GM19463 (cell line): ENCODE results near the gene NSMCE1.
A peak's percentile ranks its signal among the peaks of the same experiment; 100 is the strongest.

Source experiments
- ATAC-seq: cut with Tn5 transposase; IDR thresholded peaks from one replicate; pipeline ENCODE4 v1.9.1; 2021; ENCODE audit warnings: mild to moderate bottlenecking, moderate library complexity; ENCODE audit not compliant: unreplicated experiment

Gene NSMCE1

DNA sequence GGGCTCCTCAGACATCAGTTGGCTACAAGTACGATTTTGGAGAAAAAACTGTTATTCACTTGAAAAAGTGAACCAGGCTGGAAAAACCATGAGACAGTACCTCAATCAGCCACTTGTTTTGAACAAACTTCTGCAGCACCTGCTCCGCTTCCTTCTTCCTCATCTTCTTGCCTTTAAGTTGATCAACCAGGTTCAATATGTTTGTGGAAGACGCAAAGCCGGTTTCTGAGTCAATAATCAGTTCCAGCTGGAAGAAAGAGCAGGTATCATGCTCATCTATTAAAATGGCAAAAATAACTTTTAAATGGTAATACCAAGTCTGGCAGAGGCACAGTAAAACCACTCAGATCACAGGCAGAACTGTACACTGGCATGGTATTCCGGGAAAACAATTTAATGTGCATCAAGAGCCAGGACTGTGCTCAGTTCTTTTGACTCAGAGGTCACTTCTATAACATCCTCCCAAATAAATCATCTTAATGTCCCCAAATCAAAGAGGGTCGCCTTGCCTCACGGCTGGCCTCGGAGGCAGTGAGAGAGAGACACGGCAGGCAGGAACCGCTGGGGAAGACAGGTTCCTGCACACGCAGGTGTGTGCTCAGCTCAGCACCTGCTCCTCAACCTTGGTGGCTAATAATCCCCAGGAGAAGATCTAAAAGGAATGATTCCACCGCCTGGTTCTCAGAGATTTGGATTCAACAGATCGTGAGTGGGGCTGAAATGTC lies 35.5 kb downstream of the NSMCE1 start:
- no peak for ATAC-seq

DNA sequence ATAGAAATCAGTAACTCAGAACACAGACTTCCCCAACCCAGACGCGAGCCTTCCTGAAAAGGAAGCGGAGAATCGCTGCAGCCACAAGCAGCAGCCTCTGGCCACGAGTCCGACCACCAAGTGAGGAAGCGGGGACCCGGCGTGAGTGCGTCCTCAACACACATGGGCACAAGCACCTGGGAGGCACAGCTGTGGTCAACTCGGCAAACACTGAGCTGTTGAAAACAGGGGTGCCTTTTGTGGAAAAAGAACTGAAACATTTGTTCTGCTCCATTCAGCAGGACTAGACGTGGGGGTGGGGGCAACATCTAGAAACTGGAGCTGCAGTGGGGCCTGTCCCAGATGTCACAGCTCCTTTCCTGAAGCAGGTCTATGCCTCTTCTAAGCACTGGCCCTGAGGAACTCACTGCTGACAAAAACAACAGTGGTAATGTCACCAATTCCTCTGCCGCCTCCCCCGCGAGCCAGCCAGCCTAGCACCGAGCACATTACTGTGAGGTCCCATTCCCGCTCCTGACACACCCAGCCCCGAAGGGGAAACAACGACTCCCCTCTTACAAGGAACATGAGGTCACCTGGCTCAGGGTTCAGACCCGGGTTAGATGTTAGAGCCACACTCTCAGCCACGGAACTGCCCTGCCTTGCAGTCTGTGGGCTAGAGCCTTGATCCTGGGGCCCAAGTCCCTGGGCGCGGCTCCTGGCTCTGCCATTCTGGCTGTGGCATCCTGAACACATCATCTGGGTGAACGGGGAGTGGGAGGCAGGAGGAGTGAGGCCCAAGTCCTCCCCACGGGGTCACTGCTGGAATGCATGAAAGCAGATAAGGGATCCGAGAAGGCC lies 36.3 kb downstream of the NSMCE1 start:
- ATAC-seq: peak; percentile 67

DNA sequence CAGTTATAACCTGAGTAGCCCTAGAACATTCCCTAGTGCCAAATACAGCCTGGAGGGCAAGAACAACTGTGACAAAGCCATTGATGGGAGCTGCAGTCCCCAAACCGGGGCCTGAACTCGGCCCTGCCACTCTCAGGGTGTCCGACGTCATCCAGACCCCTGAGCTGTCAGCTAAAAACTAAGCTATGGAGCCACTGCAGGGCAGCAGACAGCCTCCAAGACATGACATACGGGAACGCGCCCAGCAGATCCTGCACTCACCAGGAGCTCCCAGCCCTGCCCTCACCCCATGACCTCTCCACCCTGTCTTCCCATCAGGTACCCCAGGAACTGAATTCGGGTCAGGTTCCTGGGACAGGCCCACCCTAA lies 36.9 kb downstream of the NSMCE1 start:
- peak; percentile 6 for ATAC-seq

DNA sequence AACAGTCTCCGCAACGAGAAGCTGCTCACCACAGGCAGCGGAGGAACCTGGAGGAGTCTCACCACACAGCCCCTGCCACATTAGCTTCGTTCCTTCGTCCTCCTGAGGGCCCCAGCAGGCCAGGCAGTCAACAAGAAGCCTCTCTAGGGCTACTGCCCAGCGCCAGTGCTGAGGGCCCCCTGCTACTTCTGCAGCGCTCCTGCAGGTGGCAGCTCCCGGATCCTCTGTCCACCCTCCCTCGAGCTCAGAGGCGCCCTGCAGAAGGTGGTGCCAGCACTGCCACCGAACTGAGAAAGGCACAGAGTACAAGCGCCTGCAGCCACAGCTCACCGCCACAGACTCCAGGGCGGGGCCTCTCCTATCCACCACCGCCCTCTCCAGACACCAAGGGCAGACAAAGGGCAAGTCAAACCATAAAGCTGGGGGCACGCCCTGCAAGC lies 38.0 kb downstream of the NSMCE1 start:
- ATAC-seq: no peak

GRCh38 chr16:27229891-27230470 lies 38.6 kb downstream of the NSMCE1 start:
- no peak for ATAC-seq

GRCh38 chr16:27228621-27229501 lies 39.7 kb downstream of the NSMCE1 start:
- no peak for ATAC-seq

GRCh38 chr16:27228045-27228444 lies 40.5 kb downstream of the NSMCE1 start:
- no peak for ATAC-seq

DNA sequence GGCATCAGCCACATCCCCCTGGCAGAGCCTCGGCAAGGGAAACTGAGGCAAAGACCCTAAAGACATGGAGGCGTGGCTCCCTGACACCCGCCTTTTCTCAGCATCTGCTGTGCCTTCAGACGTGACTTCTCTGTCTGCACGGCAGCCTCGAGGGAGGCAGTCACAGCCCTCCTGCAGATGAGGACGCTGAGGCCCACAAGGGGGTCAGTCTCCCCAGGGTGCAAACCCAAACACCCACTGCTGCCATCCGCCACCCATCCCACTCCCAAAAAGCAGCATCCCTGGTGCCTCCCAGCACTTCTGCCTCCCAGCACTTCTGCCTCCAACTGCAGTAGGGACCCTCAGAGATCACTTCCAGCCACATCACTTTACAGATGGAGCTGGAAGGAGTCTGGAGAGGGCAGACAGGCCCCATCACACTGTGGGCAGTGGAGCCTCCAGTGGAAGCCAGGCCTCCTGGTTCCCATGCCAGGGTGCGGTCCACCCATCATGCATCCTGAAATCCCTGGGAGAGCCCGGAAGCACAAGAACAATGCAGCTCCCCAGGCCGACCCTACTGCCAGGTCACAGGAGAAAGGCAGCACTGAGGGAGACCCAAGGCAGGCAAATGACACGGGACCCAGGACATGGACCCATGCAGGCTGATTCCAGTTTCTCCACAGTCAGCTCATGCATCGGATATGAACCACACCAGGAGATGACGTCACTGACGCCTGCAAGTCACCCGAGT lies 41.4 kb downstream of the NSMCE1 start:
- no peak for ATAC-seq

DNA sequence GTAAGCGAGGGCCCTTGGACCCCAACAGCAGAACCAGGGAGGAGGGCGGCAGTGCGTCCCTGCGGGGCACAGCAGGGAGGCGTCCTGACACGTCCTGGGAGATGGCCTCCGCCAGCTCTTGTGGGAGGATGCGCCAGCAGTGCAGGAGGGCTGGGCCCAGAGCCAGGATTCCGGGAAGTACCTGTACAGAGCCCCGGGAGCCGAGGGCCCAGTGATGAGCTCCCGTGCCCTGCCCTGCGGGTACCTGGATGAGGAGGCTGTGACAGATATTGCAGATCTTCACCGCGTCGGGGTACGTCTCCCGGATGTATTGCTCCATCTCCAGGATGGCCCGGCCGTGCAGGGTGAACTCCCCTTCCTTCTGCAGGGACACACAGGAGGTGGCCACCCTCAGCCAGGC lies 42.1 kb downstream of the NSMCE1 start:
- ATAC-seq: no peak

DNA sequence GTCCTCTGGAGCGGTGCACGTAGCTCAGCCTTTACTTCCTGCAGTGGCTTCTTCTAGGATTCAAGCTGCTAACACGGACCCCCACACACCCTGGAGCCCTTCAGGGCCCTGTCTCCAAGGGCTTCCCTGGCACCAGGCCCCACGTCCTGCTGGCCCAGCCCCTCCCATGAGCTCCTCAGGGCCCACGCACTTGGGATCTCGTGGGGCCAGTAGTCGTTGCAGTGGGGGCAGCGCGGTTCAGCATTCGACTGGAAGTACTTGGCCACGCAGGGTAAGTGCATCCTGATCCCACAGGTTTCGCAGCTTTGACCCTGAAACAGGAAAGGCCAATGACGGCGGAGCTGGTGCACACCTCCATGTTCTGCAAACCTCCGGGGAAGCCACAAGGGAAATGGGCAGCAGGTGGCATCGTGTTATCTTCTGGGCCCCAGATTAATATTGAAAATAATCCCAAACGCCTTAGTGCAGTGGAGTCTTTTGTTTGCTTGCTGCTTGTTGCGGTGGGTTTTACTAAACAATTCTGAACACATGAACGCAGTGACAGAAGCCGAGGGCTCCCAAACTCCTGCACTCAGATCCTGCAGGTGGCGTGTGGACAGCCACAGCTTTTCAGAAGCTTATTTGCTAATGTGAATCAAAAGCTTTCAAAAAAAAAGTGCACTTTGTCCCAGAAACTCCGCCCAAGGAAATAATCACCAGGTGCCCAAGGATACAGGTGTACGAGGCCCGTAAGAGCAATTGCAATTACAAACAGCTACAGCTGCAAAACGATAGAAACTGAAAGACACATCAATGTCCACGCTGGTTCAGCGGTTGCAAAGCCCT lies 42.8 kb downstream of the NSMCE1 start:
- ATAC-seq: no peak

DNA sequence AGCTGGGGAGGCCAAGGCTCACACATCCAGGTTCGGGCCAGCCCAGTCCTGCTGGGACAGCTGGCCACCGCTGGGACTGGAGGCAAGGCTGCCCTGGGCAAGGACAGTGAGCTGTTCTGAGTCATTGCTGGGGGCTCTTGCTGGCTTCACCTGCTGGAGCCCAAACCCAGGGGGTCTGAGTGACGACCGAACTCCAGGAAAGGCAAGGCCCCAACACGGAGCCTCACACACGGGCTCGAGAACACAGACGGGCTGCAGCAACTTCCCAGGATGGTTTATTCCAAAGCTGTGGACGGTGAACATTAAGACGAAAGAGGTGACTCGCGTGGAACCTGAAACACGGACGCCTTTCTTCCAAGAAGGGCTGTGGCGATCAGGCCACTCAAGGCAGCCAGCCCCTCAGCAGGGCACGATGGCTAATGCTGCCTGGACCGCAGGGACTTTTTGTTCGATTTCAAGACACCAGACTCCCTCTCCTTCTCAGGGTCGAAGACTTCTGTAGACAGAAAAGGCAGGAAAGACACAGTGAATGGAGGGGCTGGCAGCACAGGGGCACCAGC lies 43.8 kb downstream of the NSMCE1 start:
- no peak for ATAC-seq

- no peak for ATAC-seq
Observed at GRCh38 chr16:27224271-27224737, 44.3 kb downstream of the NSMCE1 start.

GRCh38 chr16:27223701-27224100 lies 44.9 kb downstream of the NSMCE1 start:
- ATAC-seq: no peak

- no peak for ATAC-seq
Observed at GRCh38 chr16:27223226-27223610, 45.4 kb downstream of the NSMCE1 start.

DNA sequence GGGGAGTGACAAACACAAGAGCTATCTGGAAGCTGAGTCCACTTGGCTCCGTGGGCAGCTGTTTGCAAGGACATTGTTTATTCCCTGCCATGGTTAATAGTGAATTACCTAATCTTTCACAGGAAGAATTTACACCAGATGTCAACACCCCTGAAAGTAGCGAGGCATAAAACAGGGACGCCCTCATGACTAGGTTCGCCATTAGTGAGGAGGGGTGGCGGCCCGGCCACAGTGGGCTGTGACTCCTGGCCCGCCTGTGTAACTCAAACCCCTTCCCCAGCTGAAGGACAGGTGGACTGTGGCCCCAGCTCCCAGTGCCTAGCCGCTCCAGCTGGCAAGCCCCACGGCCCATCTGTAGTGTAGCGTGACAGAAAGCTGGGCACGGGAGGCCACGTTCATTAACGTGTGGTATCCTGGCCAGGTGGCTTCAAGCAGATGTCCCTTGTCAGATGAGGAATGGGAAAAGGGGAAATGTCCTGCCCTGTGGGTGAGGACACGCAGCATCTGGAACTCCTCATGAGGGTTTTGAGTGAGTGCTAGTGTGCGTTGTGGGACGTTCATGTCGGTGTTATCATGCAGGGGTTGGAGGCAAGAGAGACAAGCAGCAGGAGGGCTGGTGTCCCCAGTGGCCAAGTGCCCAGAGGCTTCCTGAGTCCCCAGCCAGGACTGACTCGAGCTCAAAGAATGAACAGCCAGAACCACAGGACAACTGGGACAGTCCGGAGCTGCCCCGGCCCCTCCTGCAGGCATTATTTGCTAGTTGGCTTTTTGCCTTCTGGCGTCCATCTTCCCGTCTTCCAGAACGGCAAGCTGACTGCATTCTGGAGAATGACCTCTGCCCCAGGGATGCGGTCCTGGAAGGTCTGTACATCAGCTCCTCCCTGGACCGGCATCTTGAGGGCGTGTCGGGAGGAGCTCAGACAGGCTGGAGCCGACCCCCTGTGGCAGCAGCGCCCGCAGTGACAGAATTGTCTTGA lies 46.0 kb downstream of the NSMCE1 start:
- no peak for ATAC-seq

DNA sequence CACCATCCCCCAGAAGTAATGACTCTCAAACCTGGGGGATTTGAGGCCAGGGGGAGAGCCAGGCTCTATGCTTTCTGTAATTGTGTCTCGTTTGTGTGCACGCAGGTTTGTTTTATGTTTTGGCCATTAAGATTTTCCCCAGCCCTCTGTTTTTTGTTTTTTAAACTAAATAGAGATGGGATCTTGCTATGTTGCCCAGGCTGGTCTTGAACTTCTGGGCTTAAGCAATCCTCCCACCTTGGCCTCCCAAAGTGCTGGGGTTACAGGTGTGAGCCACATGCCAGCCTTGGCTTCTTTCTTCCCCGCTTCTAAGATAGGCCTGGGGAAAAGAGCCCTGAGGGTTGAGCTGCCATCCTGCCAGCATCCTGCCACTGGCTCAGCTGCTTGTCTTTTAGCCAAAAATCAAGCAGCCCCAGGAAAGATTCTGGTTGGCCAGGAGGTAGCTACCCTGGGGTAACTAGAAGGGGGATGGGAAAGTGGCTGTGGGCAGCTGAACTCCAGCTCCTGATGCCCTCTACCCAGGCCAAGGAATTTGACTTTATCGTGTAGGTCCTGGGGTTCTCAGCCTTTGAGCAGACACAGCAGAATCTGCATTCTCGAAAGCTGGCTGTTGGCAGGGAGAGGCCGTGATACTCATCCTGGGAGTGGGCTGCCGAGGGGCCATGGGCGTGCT lies 46.9 kb downstream of the NSMCE1 start:
- ATAC-seq: no peak

DNA sequence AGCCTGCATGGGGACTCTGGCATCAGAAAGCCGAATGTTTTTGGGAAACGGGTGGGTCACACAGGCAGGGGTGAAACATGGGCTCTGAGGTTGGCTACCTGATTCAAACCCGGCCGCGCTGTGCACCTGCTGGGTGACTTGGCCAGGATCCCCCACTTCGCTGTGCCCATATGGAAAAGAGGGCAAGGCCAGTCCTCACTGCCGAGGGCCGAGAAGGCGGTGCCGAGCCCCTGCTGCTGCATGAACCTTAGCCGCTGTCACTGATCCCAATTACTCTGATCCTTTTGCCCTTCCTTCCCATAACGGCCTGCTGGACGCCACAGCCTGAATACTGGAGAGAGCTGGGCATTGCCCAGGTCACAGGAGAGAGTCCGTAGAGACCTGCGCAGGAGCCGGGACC lies 47.6 kb downstream of the NSMCE1 start:
- no peak for ATAC-seq
